ENCODE results near the gene S1PR4. TPM values are rescaled to one million over a fixed set of nuclear protein-coding genes. Genes with fewer than 3 reads are reported as not detected.

Gene S1PR4
- total and polyA plus RNA-seq, 2 of the 8 experiments (the other 6 are each of a cell fraction or from before 2014, with no cell fraction given), result not detected

DNA sequence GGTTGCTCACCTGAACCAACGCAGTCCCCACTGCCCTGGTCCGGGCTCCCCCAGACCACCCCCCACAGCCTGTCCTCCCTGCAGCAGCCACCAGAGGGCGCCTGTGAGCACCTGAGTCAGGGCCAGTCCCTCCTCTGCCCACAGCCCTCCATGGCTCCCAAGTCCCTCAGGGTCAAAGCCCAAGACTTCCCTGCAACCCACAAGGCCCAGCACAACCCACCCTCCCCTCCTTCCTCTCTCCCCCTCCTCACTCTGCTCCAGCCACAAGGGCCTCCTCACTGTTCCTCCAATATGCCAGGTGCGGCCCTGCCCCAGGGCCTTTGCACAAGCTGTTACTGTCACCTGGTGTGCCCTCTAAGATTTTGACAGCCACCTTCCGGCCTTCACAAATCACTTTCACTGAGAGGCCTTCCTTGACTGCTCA is 31.9 kb upstream of the S1PR4 start (continued):
- TF ChIP-seq BCL11A (IDR thresholded peaks at IDR 0.05; ENCODE audit: low read depth in 2 of 2, low read length in 2 of 2), result no peak
- TF ChIP-seq RFX5 (IDR thresholded peaks at IDR 0.05; ENCODE audit: borderline replicate concordance, low read depth, low read length), result no peak
- no peak for TF ChIP-seq POU5F1 (IDR thresholded peaks at IDR 0.05; ENCODE audit: low read depth, low read length)
- no peak for TF ChIP-seq TCF12 (IDR thresholded peaks at IDR 0.05; ENCODE audit: low read depth, low read length)
- no peak for TF ChIP-seq SRF (IDR thresholded peaks at IDR 0.05; ENCODE audit: low read depth, low read length)
- TF ChIP-seq RAD21 (IDR thresholded peaks at IDR 0.05 in 1 of 2, conservative IDR thresholded peaks at IDR 0.05 in 1 of 2; ENCODE audit: low read depth in 2 of 2, low read length in 2 of 2), result peak; percentile 34 to 48; a peak in 2 of 4 replicates
- no peak for TF ChIP-seq CBX8 (IDR thresholded peaks at IDR 0.05; ENCODE audit: borderline replicate concordance, low read depth, low read length)
- TF ChIP-seq RNF2 (IDR thresholded peaks at IDR 0.05; ENCODE audit: borderline replicate concordance, low read depth, low read length, missing control alignments, poor library complexity, severe bottlenecking), result no peak
- TF ChIP-seq SUZ12 (IDR thresholded peaks at IDR 0.05; ENCODE audit: low read length), result no peak
- TF ChIP-seq, protein P1, sequence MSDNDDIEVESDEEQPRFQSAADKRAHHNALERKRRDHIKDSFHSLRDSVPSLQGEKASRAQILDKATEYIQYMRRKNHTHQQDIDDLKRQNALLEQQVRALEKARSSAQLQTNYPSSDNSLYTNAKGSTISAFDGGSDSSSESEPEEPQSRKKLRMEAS (IDR thresholded peaks at IDR 0.05), result 0 out of 2 replicates have a peak, but pooled peaks have one; percentile 22
- no peak for TF ChIP-seq GABPA (IDR thresholded peaks at IDR 0.05; ENCODE audit: borderline replicate concordance, insufficient read depth, low read length)
- TF ChIP-seq TBP (IDR thresholded peaks at IDR 0.05; ENCODE audit: low read depth, low read length), result no peak
- no peak for TF ChIP-seq SIX5 (IDR thresholded peaks at IDR 0.05; ENCODE audit: low read depth, low read length)
- no peak for TF ChIP-seq ZNF274 (IDR thresholded peaks at IDR 0.05; ENCODE audit: borderline replicate concordance, extremely low read depth, low read length)
- peak in 1 of 2 experiments; percentile 94; a peak in 1 of 4 replicates for TF ChIP-seq HDAC2 (IDR thresholded peaks at IDR 0.05; ENCODE audit: borderline replicate concordance in 1 of 2, low read depth in 2 of 2, low read length in 2 of 2)
- no peak for TF ChIP-seq CTBP2 (IDR thresholded peaks at IDR 0.05; ENCODE audit: borderline replicate concordance, insufficient read depth, insufficient read length, low read length)
- TF ChIP-seq CHD2 (IDR thresholded peaks at IDR 0.05; ENCODE audit: low read length), result no peak
- no peak for TF ChIP-seq NANOG (IDR thresholded peaks at IDR 0.05; ENCODE audit: insufficient read depth, low read depth, low read length, poor library complexity, severe bottlenecking)
- no peak for TF ChIP-seq CBX5 (IDR thresholded peaks at IDR 0.05; ENCODE audit: low read depth, low read length)
- TF ChIP-seq KDM1A (IDR thresholded peaks at IDR 0.05; ENCODE audit: borderline replicate concordance, low read length), result peak; percentile 97
- TF ChIP-seq RXRA (IDR thresholded peaks at IDR 0.05; ENCODE audit: insufficient read depth, low read depth, low read length), result no peak
